GM21825 (cell line): ENCODE measurements around the gene RPRML.
"Not testable (repeated sequence)": the region's sequence is repeated elsewhere in the genome, so short reads cannot be mapped to it uniquely, and the experiment has no call there.

Experiments used
- ATAC-seq: cut with Tn5 transposase; IDR thresholded peaks from one replicate; pipeline ENCODE4 v1.9.1; 2021; ENCODE audit warnings: mild to moderate bottlenecking, moderate library complexity; ENCODE audit not compliant: unreplicated experiment

Gene RPRML

GRCh38 chr17:46979147-46979863, at the start of gene RPRML:
RPRML (minus strand) TSS chr17:46979253; CDS start chr17:46979007, 246 bp downstream.
- no peak for ATAC-seq

GRCh38 chr17:47016966-47017365, 37.9 kb upstream of the RPRML start:
- ATAC-seq, result not testable (repeated sequence)

GRCh38 chr17:47013341-47013740, 34.3 kb upstream of the RPRML start:
- ATAC-seq, result no peak

GRCh38 chr17:47012457-47012856, 33.4 kb upstream of the RPRML start:
- ATAC-seq, result no peak

- no peak for ATAC-seq
Measured at GRCh38 chr17:47009759-47010594, 30.9 kb upstream of the RPRML start.

- no peak for ATAC-seq
Measured at GRCh38 chr17:47004906-47005305, 25.9 kb upstream of the RPRML start.

- ATAC-seq, result not testable (repeated sequence)
Measured at GRCh38 chr17:47003864-47004263, 24.8 kb upstream of the RPRML start.

GRCh38 chr17:46995841-46996571, 17.0 kb upstream of the RPRML start:
- no peak for ATAC-seq

- ATAC-seq, result no peak
Measured at GRCh38 chr17:46994993-46995392, 15.9 kb upstream of the RPRML start.

- no peak for ATAC-seq
Measured at GRCh38 chr17:46991617-46992016, 12.6 kb upstream of the RPRML start.

GRCh38 chr17:46989637-46990431, 10.8 kb upstream of the RPRML start:
- no peak for ATAC-seq

- not testable (repeated sequence) for ATAC-seq
Measured at GRCh38 chr17:46987927-46988326, 8.9 kb upstream of the RPRML start.

- ATAC-seq, result no peak
Measured at GRCh38 chr17:46986366-46986765, 7.3 kb upstream of the RPRML start.

GRCh38 chr17:46984892-46985291, 5.8 kb upstream of the RPRML start:
- ATAC-seq, result no peak

GRCh38 chr17:46984341-46984740, 5.3 kb upstream of the RPRML start:
- no peak for ATAC-seq

GRCh38 chr17:46983782-46984181, 4.7 kb upstream of the RPRML start:
- ATAC-seq, result no peak

GRCh38 chr17:46982577-46982976, 3.5 kb upstream of the RPRML start:
- ATAC-seq, result no peak

GRCh38 chr17:46978489-46979146, 435 bp downstream of the RPRML start:
- no peak for ATAC-seq

GRCh38 chr17:46977750-46978488, 1.1 kb downstream of the RPRML start:
- no peak for ATAC-seq
